SK-N-MC (cell line): ENCODE results near the gene MAPRE3.

ENCODE experiments used
- EZH2 ChIP-seq: fragments of 200-600 bp; sonication (generic); IDR thresholded peaks from one replicate; pipeline ENCODE4 v1.6.1; 2017; ENCODE audit warnings: antibody characterized with exemption
- POLR2AphosphoS5 ChIP-seq: IDR thresholded peaks from 2 replicates; pipeline ENCODE4 v1.6.1; 2012; ENCODE audit warnings: mild to moderate bottlenecking, low read depth, low read length, borderline replicate concordance

- TF ChIP-seq EZH2 (no peak), POLR2AphosphoS5 (no peak)
Observed at GRCh38 chr2:27016801-27017325, 46.4 kb downstream of the MAPRE3 start.
